Measurements from ENCODE around the gene TMA7.

TMA7 gene

DNA sequence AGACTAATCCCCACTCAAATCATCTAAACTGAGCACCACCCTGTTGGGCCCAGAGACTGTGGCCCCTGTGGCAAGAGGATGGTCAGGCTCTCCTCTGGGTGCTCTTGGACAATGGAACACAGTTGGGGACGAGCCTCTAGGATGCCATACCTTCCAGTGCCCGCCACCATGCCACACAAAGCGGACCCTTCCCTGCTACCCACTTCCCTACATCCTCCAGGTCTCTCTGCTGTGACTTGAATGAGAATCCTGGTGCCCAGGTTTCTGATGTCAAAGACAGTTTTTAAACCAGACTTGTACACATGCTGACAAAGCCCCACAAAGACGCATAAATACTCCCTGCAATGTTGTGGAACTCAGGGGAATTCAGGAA, 4.8 kb upstream of the TMA7 start:
- H3K36me3 ChIP-seq (ENCODE audit: control insufficient read depth in 2 of 2, insufficient read depth in 1 of 2, low read length in 2 of 2) = peaks cover 0 to 38% of the 10 kb centered on the region in 2 experiments; a peak in 1 of 3 replicates
- CTCF ChIA-PET = interaction anchor here (0.6 to 5.9 kb wide), 50 partner anchors 9 to 1477 kb away, joined by 3 to 238 read pairs (median 10); partner anchors contain the start of genes ATRIP, CDC25A, PFKFB4 and SLC26A6
- TF ChIP-seq ZNF433 (tag by site-specific recombination; IDR thresholded peaks at IDR 0.05; ENCODE audit: low read depth) (no peak), ZNF423 (tag by site-specific recombination; IDR thresholded peaks at IDR 0.05) (no peak), ZNF341 (tag by site-specific recombination; IDR thresholded peaks at IDR 0.05; ENCODE audit: low read depth) (no peak), ZNF501 (tag by site-specific recombination; IDR thresholded peaks at IDR 0.05) (no peak), ZNF354C (tag by site-specific recombination; IDR thresholded peaks at IDR 0.05; ENCODE audit: borderline replicate concordance, low read depth) (no peak), ZNF140 (tag by site-specific recombination; IDR thresholded peaks at IDR 0.05) (no peak), ZEB2 (tag by site-specific recombination; IDR thresholded peaks at IDR 0.05) (no peak), ZNF621 (tag by site-specific recombination; IDR thresholded peaks at IDR 0.05) (no peak), KLF16 (tag by site-specific recombination; IDR thresholded peaks at IDR 0.05) (no peak), HOXD13 (CRISPR knock-in tag; IDR thresholded peaks at IDR 0.05; ENCODE audit: borderline replicate concordance) (no peak), ZXDB (tag by site-specific recombination; IDR thresholded peaks at IDR 0.05) (no peak), ZNF174 (tag by site-specific recombination; IDR thresholded peaks at IDR 0.05) (no peak), ZNF274 (IDR thresholded peaks at IDR 0.05; ENCODE audit: low read length) (no peak), ZNF274 (tag by site-specific recombination; IDR thresholded peaks at IDR 0.05; ENCODE audit: borderline replicate concordance) (no peak), ZBTB1 (tag by site-specific recombination; IDR thresholded peaks at IDR 0.05) (no peak), ZNF654 (tag by site-specific recombination; IDR thresholded peaks at IDR 0.05; ENCODE audit: low read depth) (no peak)
- TF ChIP-seq, protein P1, sequence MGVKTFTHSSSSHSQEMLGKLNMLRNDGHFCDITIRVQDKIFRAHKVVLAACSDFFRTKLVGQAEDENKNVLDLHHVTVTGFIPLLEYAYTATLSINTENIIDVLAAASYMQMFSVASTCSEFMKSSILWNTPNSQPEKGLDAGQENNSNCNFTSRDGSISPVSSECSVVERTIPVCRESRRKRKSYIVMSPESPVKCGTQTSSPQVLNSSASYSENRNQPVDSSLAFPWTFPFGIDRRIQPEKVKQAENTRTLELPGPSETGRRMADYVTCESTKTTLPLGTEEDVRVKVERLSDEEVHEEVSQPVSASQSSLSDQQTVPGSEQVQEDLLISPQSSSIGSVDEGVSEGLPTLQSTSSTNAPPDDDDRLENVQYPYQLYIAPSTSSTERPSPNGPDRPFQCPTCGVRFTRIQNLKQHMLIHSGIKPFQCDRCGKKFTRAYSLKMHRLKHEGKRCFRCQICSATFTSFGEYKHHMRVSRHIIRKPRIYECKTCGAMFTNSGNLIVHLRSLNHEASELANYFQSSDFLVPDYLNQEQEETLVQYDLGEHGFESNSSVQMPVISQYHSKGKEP (tag by site-specific recombination; IDR thresholded peaks at IDR 0.05) = no peak
- TF ChIP-seq, protein P2, sequence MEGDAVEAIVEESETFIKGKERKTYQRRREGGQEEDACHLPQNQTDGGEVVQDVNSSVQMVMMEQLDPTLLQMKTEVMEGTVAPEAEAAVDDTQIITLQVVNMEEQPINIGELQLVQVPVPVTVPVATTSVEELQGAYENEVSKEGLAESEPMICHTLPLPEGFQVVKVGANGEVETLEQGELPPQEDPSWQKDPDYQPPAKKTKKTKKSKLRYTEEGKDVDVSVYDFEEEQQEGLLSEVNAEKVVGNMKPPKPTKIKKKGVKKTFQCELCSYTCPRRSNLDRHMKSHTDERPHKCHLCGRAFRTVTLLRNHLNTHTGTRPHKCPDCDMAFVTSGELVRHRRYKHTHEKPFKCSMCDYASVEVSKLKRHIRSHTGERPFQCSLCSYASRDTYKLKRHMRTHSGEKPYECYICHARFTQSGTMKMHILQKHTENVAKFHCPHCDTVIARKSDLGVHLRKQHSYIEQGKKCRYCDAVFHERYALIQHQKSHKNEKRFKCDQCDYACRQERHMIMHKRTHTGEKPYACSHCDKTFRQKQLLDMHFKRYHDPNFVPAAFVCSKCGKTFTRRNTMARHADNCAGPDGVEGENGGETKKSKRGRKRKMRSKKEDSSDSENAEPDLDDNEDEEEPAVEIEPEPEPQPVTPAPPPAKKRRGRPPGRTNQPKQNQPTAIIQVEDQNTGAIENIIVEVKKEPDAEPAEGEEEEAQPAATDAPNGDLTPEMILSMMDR (tag by site-specific recombination; IDR thresholded peaks at IDR 0.05) = no peak
- TF ChIP-seq, protein P3, sequence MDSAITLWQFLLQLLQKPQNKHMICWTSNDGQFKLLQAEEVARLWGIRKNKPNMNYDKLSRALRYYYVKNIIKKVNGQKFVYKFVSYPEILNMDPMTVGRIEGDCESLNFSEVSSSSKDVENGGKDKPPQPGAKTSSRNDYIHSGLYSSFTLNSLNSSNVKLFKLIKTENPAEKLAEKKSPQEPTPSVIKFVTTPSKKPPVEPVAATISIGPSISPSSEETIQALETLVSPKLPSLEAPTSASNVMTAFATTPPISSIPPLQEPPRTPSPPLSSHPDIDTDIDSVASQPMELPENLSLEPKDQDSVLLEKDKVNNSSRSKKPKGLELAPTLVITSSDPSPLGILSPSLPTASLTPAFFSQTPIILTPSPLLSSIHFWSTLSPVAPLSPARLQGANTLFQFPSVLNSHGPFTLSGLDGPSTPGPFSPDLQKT (IDR thresholded peaks at IDR 0.05; ENCODE audit: borderline replicate concordance, low read depth, low read length) = no peak
- H3K4me1 ChIP-seq (ENCODE audit: control insufficient read depth, insufficient read depth, low read length) = peaks cover under 1% of the 10 kb centered on the region; the same call in 1 of the 2 replicates
- POLR2A ChIA-PET = interaction anchor here (1.5 to 2.5 kb wide), 3 partner anchors 11 to 73 kb away, joined by 4 to 22 read pairs (median 13); partner anchors contain the start of gene ATRIP
- H3K9me3 ChIP-seq (ENCODE audit: control insufficient read depth, insufficient read depth, low read depth, low read length) = no peaks in the 10 kb centered on the region
- no peak overlapping the region for H3K27ac ChIP-seq (ENCODE audit: extremely low read depth, low read depth, low read length)
- H3K4me3 ChIP-seq (ENCODE audit: low read depth, low read length) = no peak overlapping the region

DNA sequence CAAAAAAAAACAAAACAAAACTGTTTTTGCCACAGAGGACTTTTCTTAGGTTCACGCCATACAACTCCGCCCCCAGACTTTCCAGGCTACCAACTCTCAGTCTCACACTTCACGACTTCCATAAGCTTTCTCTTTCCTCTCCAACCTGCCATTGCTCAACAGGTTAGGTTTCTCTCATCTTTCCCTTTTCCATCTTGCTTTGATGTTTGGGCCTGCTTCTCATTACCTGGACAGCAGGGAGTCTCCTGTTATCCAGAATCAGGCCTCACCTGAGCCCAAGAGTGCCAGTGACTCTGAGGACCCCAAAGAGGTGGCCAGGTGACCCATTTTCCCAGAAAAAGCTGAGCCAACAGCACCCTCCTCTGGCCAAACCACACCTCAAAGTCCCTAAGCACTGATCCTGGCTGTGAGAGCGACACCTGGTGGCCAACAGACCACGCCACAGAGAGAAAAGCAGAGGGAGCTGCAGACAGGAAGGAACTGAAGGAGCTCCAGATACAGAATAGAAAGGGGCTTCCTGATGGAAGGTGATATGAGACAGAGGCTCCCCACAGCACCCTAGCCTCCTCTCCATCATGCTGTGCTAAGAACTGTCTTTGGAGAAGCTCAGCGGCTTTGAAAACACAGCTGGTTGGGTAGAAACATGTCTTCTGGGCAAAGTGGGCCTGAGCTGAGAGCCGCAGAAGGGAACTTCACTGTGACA, 4.1 kb upstream of the TMA7 start:
- Histone ChIP-seq H3K9me3 (ENCODE audit: control insufficient read depth, insufficient read depth, low read depth, low read length) (no peaks in the 10 kb centered on the region), H3K4me3 (ENCODE audit: low read depth, low read length) (no peak overlapping the region), H3K36me3 (ENCODE audit: control insufficient read depth in 2 of 2, insufficient read depth in 1 of 2, low read length in 2 of 2) (peaks cover 0 to 38% of the 10 kb centered on the region in 2 experiments; a peak in 1 of 3 replicates), H3K27ac (ENCODE audit: extremely low read depth, low read depth, low read length) (no peak overlapping the region), H3K4me1 (ENCODE audit: control insufficient read depth, insufficient read depth, low read length) (no peaks in the 10 kb centered on the region)
- CTCF ChIA-PET = interaction anchor here (0.5 to 5.9 kb wide), 93 partner anchors 10 to 1476 kb away, joined by 3 to 238 read pairs (median 5); partner anchors contain the start of genes ATRIP, CAMP, CDC25A and NME6
- POLR2A ChIA-PET = interaction anchor here (0.6 to 2.5 kb wide), 6 partner anchors 10 to 175 kb away, joined by 4 to 22 read pairs (median 4); partner anchors contain the start of genes ATRIP and PFKFB4
- TF ChIP-seq ZNF629 (tag by site-specific recombination; IDR thresholded peaks at IDR 0.05) (peak; percentile 43; the same call in 1 of the 2 replicates), ZNF184 (tag by site-specific recombination; IDR thresholded peaks at IDR 0.05) (no peak), ZBTB7A (tag by site-specific recombination; IDR thresholded peaks at IDR 0.05; ENCODE audit: low read depth) (no peak), ZNF837 (tag by site-specific recombination; IDR thresholded peaks at IDR 0.05) (no peak), ZFP37 (tag by site-specific recombination; IDR thresholded peaks at IDR 0.05) (peak; percentile 66; the same call in 1 of the 2 replicates), ZNF335 (tag by site-specific recombination; conservative IDR thresholded peaks at IDR 0.05) (peak; percentile 86), PRDM1 (tag by site-specific recombination; IDR thresholded peaks at IDR 0.05) (peak; percentile 91), ZNF654 (tag by site-specific recombination; IDR thresholded peaks at IDR 0.05; ENCODE audit: low read depth) (peak; percentile 98), ZSCAN30 (tag by site-specific recombination; IDR thresholded peaks at IDR 0.05) (peak; percentile 63; the same call in 1 of the 2 replicates)
- TF ChIP-seq, protein P4, sequence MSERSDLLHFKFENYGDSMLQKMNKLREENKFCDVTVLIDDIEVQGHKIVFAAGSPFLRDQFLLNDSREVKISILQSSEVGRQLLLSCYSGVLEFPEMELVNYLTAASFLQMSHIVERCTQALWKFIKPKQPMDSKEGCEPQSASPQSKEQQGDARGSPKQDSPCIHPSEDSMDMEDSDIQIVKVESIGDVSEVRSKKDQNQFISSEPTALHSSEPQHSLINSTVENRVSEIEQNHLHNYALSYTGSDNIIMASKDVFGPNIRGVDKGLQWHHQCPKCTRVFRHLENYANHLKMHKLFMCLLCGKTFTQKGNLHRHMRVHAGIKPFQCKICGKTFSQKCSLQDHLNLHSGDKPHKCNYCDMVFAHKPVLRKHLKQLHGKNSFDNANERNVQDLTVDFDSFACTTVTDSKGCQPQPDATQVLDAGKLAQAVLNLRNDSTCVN (tag by site-specific recombination; optimal IDR thresholded peaks at IDR 0.05) = no peak
- TF ChIP-seq, protein P5, sequence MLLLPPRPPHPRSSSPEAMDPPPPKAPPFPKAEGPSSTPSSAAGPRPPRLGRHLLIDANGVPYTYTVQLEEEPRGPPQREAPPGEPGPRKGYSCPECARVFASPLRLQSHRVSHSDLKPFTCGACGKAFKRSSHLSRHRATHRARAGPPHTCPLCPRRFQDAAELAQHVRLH (tag by site-specific recombination; IDR thresholded peaks at IDR 0.05) = peak; percentile 51; the same call in 1 of the 2 replicates
